HG02763 (cell line): ENCODE data around the gene FARP2.
"Not testable (repeated sequence)": the region's sequence is repeated elsewhere in the genome, so short reads cannot be mapped to it uniquely, and the experiment has no call there.

ENCODE experiments used
- ATAC-seq: cut with Tn5 transposase; IDR thresholded peaks from one replicate; pipeline ENCODE4 v1.9.1; 2021; ENCODE audit warnings: mild to moderate bottlenecking, moderate library complexity; ENCODE audit not compliant: unreplicated experiment

FARP2 gene

DNA sequence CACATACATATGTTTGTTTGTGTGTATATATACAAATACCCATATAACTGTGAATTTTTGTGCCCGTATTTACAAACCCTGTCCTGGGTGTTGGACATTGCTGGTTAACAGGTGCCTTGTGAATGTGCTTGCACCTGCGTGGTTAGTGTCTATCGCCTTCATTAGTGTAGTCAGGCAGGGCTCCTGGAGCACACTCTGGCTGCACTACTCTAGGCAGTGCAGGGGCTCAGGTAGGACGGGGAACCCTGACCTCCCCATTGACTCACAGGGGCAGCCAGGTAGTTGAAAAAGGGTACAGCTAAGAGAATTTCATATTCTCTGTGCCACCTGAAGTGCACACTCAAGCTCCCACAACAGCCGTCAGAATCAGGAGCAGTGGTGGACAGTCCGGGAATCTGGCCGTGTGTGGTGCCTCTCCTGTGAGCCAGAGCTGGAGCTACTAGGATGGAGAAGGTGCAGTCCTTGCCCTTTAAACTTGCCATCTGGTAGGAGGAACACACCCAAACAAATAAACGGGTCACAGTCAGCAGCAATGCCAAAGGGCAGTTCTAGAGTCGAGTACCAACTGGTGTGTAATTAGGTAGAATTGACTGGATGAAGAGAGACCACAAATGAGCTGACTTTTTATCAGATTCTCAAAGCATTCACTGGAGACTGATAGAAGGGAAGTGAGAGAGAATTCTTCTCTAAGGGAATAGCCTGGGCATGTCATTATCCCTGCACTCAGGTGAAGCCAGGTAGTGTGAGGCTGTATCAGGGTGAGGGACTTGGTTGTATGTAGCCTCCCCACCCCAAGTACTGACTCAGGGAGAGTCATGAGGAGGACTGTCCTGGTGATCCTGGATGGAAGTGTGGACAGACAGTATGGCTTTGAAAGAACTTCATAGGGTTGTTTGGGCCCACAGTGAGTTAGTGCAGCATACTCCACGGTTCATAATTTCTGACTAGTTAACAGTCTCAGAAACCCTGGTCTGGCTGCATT lies 44.1 kb downstream of the FARP2 start:
- ATAC-seq, result no peak

GRCh38 chr2:241408849-241409248 lies 52.8 kb downstream of the FARP2 start:
- ATAC-seq, result no peak

DNA sequence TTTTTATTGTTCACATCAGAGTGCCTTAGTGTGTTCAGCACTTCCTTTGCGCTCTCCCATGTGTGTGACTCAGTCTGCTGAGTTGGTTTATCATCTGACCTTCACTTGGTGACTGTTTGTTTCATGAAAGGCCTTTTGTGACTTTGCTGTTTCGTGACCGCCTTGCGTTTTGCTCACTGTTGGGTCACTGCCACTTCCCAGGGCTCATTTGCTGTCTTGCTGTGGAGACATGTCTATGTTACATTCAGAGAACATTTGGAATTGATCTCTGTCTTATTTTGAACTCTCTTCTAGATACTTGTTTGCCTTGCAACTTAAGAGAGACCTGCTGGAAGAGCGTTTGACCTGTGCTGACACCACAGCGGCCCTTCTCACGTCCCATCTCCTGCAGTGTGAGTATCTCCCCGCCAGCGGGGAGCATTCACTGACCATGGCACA lies 54.7 kb downstream of the FARP2 start:
- no peak for ATAC-seq

- no peak for ATAC-seq
These were observed 56.1 kb downstream of the FARP2 start for GRCh38 chr2:241412144-241412543.

DNA sequence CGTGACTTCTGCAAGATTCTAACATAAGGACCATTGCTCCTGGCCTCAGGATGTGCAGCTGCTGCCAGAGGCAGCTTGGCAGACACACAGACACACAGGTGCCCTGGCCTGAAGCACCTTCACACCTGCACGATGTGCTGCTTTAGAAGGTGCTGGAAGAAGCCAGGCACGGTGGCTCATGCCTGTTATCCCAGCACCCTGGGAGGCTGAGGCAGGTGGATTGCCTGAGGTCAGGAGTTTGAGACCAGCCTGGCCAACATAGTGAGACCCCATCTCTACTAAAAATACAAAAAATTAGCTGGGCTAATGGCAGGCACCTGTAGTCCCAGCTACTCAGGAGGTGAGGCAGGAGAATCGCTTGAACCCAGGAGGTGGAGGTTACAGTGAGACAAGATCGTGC lies 57.4 kb downstream of the FARP2 start:
- ATAC-seq, result not testable (repeated sequence)

- no peak for ATAC-seq
These were observed 58.0 kb downstream of the FARP2 start for GRCh38 chr2:241413929-241414580.

DNA sequence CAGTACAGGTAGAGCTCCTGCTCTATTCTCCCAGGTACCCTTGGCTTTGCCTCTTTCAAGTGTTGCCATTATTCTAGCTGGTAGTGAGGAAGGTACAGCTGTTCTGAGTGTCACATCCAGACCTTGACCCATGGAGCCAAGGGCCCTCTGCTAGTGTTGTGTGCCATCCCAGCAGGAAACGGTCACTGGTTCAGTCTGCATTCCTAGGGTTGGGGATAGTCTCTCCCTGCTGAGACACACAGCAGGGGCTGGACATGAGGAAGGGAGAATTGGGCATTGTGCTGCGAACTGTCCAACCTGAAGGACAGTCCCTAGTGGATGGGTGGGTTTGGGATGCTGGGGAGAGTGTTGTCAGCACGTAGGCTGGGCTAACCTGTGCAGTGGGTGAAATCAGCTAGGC lies 59.1 kb downstream of the FARP2 start:
- no peak for ATAC-seq

DNA sequence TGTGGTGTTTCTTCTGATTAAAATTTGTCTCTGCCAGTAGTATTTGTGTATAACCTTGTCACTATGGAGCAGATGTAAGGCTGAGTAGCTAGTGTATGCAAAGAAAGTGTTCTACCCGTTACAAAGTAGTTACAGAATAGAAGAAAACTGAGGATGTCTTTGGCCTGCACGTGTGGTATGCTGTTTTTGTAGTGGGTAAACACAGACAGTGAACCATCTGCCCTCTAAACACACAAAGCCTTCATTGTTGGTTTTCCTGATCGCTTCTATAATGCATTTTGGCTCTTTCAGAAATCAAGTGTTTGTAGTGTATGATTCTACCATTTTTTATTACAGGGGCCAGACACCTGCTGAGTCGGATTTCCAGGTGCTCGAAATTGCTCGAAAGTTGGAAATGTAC lies 61.5 kb downstream of the FARP2 start:
- no peak for ATAC-seq

DNA sequence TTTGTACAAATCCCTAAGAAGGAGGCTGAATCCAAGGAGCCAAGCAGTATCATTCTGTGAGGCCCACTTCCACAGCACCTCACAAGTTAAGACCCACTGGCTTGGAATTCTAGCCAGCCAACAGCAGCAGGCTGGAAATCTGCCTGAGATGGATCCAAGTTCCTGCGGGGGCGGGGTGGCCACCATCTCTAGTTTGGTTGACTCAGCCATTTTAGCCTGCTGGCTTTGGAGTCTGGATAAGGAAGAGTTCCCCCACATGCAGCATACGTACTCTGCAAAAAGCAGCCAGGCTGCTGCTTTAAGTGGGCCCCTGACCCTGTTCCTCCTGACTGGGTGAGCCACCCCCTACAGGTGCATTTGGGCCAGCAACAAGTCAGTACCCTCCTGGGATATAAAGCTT lies 65.2 kb downstream of the FARP2 start:
- ATAC-seq, result no peak

- ATAC-seq, result not testable (repeated sequence)
These were observed 65.9 kb downstream of the FARP2 start for GRCh38 chr2:241421942-241422341.

DNA sequence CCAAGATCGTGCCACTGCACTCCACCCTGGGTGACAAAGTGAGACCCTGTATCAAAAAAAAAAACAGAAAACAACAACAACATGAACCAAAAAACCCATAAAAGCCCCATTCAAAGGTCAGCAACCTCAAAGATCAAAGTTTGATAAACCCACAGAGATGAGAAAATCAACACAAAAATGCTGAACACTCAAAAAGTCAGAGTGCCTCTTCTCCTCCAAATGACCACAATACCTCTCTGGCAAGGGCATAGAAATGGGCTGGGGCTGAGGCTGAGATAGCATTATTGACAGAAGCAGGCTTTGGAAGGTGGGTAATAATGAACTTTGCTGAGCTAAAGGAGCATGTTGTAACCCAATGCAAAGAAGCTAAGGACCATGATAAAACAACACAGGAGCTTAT lies 66.3 kb downstream of the FARP2 start:
- ATAC-seq, result no peak

DNA sequence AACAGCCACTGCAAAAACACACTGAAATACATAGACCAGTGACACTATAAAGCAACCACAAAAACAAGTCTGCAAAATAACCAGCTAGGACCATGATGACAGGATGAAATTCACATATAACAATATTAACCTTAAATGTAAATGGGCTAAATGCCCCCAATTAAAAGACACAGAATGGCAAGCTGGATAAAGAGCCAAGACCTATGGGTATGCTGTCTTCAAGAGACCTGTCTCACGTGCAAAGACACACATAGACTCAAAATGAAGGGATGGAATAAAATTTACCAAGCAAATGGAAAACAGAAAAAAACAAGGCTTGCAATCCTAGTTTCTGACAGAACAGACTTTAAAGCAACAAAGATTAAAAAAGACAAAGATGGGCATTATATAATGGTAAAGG lies 67.4 kb downstream of the FARP2 start:
- not testable (repeated sequence) for ATAC-seq

DNA sequence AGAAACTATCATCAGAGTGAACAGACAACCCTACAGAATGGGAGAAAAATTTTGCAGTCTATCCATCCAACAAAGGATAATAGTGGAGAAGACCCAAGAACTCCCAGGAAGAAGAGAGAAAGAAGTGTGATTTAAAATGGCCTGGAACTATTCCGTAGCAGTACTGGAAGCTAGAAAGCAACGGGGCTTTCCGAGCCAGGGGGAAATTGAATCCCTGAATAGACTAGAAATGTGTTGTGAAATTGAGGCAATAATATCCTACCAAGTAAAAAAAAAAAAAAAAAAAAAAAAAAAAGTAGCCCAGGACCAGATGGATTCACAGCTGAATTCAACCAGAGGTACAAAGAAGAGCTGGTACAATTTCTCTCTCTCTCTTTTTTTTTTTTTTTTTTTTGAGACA lies 69.3 kb downstream of the FARP2 start:
- no peak for ATAC-seq

- ATAC-seq, result no peak
These were observed 74.1 kb downstream of the FARP2 start for GRCh38 chr2:241430178-241430577.

GRCh38 chr2:241432824-241433448 lies 76.9 kb downstream of the FARP2 start:
- no peak for ATAC-seq

DNA sequence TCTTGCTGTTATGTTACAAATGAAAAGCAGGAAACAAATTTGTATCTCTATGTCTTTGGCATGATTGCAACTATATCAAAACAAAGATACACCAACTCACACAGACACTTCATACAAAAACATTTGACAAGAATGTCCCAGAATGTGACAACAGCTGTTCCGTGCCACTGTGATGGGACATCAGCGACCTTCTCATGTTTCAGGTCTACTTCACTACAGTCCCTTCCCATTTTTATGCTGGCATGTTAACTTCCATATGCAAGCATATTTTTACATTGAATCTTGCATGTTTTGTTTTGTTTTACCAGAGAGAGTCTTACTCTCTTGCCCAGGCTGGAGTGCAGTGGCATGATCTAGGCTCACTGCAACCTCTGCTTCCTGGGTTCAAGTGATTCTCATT lies 81.1 kb downstream of the FARP2 start:
- ATAC-seq, result no peak

DNA sequence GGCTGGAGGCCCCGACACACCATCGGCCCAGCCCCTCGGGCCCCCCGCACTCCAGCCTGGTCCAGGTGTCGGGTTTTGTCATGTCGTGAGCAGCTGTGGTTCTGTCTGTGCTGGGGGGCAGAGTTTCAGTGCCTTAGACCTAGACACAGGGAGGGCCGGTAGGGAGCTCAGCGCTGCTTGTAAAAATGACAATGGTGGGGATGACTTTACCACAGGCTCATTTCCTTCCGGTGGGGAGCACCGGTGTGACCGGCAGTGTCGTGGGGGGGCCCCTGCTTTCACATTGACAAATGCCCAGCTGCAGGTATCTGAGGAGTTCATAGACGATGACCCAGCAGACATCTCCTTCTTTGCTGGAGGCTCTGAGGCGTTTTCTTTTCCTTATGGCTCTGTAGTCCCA lies 85.4 kb downstream of the FARP2 start:
- no peak for ATAC-seq

DNA sequence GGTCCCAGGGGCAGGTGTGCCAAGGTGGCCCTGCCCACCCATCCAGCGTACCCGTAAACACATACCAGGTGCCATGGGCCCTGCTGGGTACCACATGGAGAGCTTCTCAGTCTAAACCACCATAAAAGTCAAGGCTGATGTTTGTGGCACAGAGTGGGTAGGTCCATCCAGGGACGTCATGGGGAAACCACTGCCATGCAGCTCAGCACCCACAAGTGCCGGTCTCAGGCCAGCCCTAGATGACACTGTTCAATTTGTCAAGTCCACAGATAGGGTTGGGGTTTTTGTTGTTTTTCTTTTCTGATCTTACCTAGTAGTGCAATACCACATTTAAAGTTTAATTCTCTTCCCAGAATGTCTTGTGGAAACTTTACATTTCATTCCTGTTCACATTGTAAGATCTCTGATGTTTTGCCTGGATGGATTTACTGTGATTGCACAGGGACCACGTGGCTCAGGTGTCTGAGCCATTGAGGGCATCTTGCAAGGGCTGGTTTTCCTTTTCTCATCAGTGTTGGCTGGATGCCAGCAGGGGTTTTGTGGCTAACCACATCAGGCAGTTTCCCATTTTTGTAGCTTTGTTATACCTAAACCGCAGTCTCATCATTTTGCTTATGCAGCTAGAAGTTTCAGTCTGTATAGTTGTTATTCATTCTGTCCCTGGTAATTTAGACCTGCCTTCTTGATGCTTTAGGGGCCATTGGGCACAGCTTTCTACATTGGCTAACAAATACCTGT lies 87.6 kb downstream of the FARP2 start:
- ATAC-seq, result peak; percentile 38

DNA sequence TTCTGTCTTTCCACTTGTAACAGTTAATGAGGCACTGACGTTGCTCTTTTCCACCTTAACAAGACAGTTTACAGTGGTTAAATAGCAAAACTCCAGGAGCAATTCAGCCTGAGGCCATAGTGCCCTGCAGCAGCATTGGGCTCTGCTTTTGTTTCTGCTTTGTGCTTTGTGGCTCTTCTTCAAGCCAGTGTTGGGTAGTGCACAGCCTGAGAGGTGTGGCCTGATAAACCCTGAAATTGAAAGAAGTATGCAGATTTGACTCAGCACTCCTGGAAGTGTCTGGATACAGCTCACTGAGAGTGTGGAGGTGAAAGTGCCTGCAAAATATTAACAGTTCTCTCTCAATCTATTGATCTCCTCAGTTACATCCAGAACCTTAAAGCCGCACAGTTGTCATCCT lies 89.3 kb downstream of the FARP2 start:
- no peak for ATAC-seq

- ATAC-seq, result not testable (repeated sequence)
These were observed 94.0 kb downstream of the FARP2 start for GRCh38 chr2:241450092-241450491.
